Fibroblast of skin of abdomen (primary cell): ENCODE results near the gene ZBTB49.

Source experiments
- DNase-seq: peaks from one replicate; pipeline ENCODE4 v3.0.0-alpha.2; 2013

The ZBTB49 gene

DNA sequence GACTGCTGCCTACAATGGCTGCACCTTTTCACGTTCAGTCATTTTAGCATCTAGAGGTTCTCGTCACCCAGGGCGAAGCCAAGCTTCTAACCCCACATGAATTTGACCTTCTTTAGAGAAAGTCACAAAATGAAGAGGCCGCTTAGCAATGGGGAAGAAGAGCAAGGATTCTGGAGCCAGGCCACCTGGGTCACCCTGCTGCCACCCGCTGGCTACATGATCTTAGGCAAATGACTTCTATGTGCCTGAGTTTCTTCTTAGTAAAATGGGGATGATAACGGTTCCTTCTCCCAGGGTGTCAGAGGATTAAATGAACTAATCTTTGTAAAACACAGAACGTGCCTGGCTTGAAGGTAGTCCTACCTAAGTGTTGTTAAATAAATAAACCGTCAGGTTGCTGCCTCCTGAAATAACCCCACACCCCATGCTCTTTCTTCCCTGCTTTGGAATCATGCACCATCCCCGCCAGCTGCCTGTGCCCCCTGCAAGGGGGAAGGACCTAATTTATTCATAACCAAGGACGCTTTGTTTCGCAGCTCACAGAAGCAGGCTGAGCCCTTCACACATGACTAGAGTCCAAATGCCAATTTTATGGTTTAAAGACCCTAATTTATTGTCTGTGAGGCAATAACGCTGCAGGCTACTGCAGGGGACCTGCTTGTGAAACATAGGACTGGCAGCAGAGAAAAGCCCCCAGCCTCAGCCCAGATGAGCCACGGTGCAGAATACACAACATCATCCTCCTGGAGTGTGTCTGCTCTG, 68.2 kb downstream of the ZBTB49 start:
- no peak for DNase-seq

DNA sequence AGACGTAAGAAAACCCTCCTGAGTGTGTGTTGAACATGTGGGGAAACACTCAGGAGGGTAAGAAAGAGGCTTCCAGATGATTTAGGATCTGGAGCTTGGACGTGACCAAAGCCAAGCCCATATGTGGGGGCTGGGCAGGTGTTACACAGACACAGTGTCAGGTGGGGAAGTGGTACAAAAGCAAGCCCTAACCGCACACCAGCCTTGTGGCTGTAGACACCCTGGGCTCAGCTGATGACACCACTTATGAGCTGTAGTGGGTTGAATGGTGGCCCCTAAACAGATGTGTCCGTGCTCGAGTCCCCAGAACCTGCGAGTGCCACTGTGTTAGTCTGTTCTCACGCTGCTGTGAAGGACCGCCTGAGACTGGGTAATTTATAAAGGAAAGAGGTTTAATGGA, 71.8 kb downstream of the ZBTB49 start:
- no peak for DNase-seq

DNA sequence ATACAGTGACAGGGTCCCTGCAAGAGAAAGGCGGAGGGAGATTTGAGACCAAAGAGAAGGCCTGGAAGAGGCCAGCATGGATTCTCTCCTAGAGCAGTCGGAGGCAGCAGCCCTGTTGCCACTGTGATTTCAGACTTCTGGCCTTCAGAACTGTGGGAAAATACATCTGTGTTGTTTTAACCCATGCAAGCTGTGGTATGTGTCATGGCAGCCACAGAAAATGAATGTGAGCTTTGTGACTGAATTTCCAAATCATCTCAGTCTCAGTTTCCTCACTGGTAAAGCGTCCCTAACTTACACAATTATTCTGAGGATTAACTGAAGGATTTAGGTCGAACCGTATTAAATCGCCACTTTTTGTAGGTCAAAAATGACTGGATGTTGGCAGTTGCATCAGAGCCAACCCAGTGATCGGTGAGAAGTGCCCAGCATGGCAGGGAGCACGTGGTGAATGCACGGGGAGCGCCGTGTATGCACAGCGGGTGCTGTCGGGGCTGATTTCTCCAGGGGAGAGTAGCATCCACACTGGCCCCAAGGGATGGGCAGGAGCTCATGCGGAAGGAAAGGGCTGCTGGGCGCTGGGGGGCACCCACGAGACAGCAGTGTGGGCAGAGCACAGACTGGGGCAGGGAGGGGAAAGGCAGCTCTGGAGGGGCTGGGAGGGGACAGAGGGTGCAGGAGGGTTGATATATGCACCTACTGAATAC, 73.1 kb downstream of the ZBTB49 start:
- DNase-seq: peak; percentile 10

DNA sequence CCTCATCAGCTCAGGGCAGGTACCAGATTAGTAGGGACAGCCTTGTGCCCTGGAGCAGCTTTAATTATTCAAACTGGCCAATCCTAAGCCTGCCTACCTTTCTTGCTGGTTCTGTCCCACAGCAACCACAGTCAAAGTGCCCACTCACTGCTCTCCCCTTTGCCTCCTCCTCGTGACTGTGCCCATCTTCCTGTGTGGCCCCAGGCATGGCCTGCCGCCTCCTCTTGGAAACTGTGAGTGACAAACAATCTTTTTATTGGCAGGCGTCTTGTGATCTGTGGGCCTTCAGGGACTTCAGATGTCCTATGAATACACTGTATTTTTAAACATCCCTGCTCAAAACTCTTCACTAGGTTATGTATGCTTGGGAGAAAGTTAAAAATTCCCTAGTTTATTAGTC, 74.0 kb downstream of the ZBTB49 start:
- DNase-seq: no peak

DNA sequence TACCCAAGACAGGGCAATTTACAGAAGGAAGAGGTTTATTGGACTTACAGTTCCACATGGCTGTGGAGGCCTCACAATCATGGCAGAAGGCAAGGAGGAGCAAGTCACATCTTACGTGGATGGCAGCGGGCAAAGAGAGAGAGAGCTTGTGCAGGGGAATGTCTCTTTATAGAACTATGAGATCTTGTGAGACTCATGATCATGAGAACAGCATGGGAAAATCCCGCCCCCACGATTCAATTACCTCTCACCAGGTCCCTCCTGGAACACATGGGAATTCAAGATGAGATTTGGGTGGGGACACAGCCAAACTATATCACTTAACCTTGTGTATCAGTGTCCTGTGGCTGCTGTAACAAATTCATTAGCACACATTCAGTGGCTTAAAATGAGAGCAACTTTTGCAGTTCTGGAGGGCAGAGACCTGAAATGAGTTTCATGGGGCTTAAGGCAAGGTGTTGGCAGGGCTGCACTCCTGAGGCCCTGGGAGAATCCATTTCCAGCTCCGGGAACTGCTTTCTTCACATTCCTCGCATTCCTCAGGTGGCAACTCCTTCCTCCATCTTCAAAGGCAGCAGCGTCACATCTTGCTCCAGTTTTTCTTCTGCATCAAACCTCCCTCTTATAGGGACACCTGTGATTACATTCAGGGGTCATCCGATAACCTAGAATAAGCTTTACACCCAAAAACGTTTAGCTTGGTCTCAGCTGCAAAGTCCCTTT, 74.6 kb downstream of the ZBTB49 start:
- DNase-seq: no peak

DNA sequence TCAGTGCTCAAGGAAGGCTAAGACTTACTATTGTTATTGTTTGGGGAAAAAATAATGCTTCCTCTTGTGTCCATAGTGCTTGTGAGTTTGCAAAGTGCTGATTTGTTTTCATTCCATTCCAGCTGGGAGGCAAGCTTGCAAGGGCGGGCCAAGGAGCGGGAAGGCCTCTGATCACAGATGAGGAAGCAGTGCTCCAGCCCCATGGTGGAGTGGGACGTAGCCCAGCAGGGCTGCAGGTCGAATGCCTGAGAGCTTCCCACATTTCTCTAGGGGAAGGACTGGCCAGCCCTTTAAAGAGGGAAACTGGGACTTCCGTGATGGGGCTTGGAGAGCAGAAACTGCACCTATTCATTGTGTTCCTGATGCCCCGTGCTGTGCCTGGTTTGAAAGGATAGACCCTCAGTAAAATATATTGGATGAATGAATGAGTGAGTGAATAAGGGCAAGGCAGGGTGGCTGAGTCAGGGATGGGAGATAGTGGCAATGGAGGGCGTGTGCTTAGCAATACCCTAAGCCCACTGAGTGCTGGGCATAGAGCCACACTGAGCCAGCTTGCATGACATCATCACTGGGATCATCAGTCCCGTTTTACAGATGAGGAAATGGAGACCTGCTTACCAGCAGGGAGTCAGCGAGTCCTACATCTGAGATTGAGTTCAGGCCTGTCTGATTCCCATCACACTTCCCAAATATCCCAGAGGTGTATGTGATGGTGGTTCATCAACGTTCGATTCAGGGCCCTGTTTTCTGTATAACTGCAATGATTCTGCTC, 78.9 kb downstream of the ZBTB49 start:
- no peak for DNase-seq
